Measurements from ENCODE around the gene YARS1. TPM values are rescaled to one million over a fixed set of nuclear protein-coding genes. Genes with fewer than 3 reads are reported as not detected.

Gene YARS1
- total RNA-seq, 1 donor from 2014 or later, result 111 TPM

- Histone ChIP-seq H3K4me1 (peaks cover 30% of the 10 kb centered on the region), H3K9me3 (no peaks in the 10 kb centered on the region), H3K4me3 (no peak overlapping the region), H3K27me3 (no peaks in the 10 kb centered on the region), H3K36me3 (peaks cover 11% of the 10 kb centered on the region), H3K27ac (no peak overlapping the region)
- TF ChIP-seq, protein P1, sequence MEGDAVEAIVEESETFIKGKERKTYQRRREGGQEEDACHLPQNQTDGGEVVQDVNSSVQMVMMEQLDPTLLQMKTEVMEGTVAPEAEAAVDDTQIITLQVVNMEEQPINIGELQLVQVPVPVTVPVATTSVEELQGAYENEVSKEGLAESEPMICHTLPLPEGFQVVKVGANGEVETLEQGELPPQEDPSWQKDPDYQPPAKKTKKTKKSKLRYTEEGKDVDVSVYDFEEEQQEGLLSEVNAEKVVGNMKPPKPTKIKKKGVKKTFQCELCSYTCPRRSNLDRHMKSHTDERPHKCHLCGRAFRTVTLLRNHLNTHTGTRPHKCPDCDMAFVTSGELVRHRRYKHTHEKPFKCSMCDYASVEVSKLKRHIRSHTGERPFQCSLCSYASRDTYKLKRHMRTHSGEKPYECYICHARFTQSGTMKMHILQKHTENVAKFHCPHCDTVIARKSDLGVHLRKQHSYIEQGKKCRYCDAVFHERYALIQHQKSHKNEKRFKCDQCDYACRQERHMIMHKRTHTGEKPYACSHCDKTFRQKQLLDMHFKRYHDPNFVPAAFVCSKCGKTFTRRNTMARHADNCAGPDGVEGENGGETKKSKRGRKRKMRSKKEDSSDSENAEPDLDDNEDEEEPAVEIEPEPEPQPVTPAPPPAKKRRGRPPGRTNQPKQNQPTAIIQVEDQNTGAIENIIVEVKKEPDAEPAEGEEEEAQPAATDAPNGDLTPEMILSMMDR (IDR thresholded peaks at IDR 0.05), result no peak
- DNase-seq, result peak; percentile 25
- ATAC-seq, result no peak
- intact Hi-C loops (cut with DNase I), result no loop called here
Observed at GRCh38 chr1:32767156-32767555, 50.0 kb downstream of the YARS1 start.

DNA sequence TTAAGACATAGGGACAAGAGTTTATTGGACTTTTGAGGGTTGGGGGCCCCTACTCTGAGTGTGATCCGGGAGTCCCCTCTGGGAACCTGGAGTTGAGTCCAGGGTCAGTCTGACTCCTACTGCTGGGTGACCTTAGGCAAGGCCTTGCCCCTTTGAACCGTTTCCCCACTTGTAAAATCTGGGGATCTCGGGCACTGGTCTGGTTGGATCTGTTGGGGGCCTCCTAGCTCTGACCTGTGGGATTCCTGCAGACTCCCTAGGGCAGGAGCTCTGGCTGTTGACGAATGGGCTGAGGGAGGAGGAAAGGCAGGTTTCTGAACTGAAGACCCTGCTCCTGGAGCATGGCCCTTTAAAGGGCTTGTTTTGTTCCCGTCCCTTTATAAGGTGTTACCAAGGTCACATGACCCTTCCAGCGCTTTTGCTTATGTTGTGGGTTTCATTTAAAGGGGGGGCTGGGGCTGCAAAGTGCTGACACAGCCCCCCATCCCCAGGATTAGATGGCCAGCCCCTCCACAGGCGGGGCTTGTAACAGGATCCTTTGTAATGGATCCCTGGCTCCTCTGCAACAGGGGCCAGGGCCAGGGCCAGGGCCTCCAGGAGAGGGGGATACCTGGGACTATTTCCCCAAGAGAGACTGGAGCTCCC, 50.7 kb downstream of the YARS1 start:
- peaks cover 11% of the 10 kb centered on the region for H3K36me3 ChIP-seq
- H3K9me3 ChIP-seq, result no peaks in the 10 kb centered on the region
- no peak overlapping the region for H3K27ac ChIP-seq
- TF ChIP-seq, protein P1 (IDR thresholded peaks at IDR 0.05), result no peak
- H3K4me1 ChIP-seq, result peaks cover 37% of the 10 kb centered on the region
- DNase-seq (peak; percentile 43), ATAC-seq (no peak)
- intact Hi-C loops (cut with DNase I), result no loop called here
- no peaks in the 10 kb centered on the region for H3K27me3 ChIP-seq
- H3K4me3 ChIP-seq, result no peak overlapping the region

DNA sequence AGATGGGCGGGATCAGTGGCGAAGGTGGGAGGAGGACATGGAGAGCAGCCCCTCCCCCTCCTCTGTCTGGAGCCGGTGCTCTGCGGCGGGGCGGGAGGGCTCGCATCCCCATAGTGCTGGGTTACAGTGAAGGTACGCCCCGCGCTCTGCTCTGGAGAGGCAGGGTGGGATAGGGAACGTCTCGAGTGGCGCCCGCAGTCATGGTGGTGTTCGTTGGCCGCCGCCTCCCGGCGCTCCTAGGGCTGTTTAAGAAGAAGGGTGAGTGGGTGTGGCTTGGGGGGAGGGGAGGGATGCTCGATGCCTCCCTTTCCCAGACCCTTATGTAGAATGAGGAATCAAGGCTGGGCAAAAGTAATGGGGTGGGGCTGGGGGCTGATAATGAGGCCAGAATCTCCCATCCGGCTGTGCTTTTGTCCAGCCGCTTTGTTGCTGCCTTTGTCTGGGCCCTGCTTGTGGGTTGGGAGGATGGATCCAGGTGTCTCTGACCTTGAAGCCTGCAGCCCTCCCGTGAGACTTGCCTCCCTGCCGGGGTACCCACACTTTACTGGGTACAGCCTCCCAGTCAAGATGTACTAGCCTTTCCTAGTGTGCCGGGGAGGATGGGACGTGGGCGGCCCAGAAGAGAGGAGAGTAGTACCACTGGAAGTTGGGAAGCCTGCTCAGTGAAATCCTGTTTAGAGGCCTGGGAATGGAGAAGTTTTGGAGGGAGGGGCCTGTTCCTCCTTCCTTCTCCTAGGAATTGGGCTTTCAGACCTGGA, 51.4 kb downstream of the YARS1 start:
- peaks cover 11% of the 10 kb centered on the region for H3K36me3 ChIP-seq
- TF ChIP-seq, protein P1 (IDR thresholded peaks at IDR 0.05), result no peak
- no peak overlapping the region for H3K27ac ChIP-seq
- DNase-seq, result no peak
- H3K9me3 ChIP-seq, result no peaks in the 10 kb centered on the region
- no peaks in the 10 kb centered on the region for H3K27me3 ChIP-seq
- intact Hi-C loops (cut with DNase I), result no loop called here
- H3K4me3 ChIP-seq, result no peak overlapping the region
- no peak for ATAC-seq
- H3K4me1 ChIP-seq, result peaks cover 44% of the 10 kb centered on the region

DNA sequence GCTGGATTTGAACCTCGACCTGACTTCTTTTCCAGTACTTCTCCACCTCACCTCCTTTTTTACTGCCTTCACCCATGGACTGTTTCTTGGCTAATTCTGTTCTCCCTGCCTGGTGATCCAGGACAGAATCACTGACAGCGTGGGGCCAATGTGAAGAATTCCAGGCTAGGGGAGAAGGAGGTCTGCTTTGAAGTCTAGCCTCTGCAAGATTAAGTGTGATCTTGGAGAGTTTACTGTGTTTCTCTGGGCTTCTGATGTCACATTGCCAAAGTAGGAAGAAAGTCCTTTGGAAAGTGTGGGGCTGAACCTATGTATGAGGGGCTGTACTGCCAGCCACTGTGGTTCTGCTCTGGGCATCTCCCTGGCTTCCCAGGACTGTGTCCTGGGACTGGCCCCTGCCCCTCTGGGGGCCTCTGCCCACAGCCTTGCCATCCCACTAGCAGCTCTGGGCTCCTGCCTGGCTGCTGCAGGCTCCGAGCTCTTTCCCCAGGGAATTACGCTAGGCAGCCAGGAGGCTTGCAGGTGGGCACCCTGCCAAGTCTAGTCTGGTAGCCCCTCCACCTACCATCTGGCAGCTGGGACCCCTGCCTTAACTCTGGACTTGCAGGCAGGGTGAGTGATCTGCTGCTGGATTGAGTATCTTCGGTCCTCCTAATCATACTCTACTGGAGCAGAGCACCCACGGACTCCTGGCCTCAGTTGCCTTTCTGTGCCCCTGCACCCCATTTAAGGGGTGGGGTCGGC, 52.2 kb downstream of the YARS1 start:
- intact Hi-C loops (cut with DNase I), result no loop called here
- H3K4me3 ChIP-seq, result no peak overlapping the region
- H3K27me3 ChIP-seq, result no peaks in the 10 kb centered on the region
- H3K36me3 ChIP-seq, result peaks cover 3% of the 10 kb centered on the region
- no peak overlapping the region for H3K27ac ChIP-seq
- H3K4me1 ChIP-seq, result peaks cover 47% of the 10 kb centered on the region
- H3K9me3 ChIP-seq, result no peaks in the 10 kb centered on the region
- DNase-seq (no peak), ATAC-seq (no peak)
- TF ChIP-seq, protein P1 (IDR thresholded peaks at IDR 0.05), result no peak

GRCh38 chr1:32763221-32763620, 53.9 kb downstream of the YARS1 start:
- TF ChIP-seq, protein P1 (IDR thresholded peaks at IDR 0.05), result no peak
- ATAC-seq (no peak), DNase-seq (no peak)
- no peaks in the 10 kb centered on the region for H3K27me3 ChIP-seq
- intact Hi-C loops (cut with DNase I), result no loop called here
- no peaks in the 10 kb centered on the region for H3K36me3 ChIP-seq
- H3K27ac ChIP-seq, result no peak overlapping the region
- no peak overlapping the region for H3K4me3 ChIP-seq
- H3K9me3 ChIP-seq, result no peaks in the 10 kb centered on the region
- peaks cover 47% of the 10 kb centered on the region for H3K4me1 ChIP-seq
